Measurements from ENCODE around the gene RNF32. TPM values are rescaled to one million over a fixed set of nuclear protein-coding genes. Genes with fewer than 3 reads are reported as not detected.

RNF32 gene
- total RNA-seq, 4 donors from 2014 or later: 1.3 to 3.8 (median 2.1) TPM; not detected in 1

DNA sequence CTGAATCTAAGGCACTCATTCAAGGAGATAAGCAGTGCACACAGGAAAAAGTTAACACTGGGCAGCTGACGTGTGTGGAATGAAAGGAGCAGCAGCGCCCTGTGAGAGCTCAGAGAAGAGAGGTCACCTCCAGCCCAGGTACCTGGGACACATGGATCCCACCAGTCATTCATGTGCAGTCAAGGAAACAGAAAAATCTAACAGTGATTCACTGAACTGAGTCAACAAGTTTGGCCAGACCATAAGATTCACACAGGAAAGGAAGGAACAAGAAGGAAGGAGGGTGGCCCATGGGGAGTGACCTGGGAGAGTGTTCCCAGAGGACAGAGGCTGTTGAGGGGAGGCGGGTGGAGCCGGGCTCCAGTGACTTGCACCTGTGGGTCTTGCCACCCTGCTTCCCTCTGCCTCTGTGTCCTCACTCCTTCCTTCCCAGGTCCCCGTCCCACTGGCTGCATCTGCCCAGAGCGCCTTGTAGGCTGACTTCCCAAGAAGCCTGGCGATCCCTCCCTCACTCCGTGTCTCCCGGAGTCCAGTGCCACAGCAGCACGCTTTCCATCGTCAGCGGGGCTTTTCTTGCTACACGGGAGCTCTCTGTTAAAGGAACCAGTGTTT lies 27.7 kb downstream of the RNF32 start:
- no peaks in the 10 kb centered on the region for H3K9me3 ChIP-seq
- TF ChIP-seq CTCF (IDR thresholded peaks at IDR 0.05): no peak
- TF ChIP-seq POLR2A (IDR thresholded peaks at IDR 0.05): no peak
- H3K27me3 ChIP-seq: no peaks in the 10 kb centered on the region
- DNase-seq: no peak
- H3K4me1 ChIP-seq: peaks cover 0 to 6% (median 0%) of the 10 kb centered on the region in 4 donors
- H3K36me3 ChIP-seq: no peaks in the 10 kb centered on the region
- no peak overlapping the region for H3K4me3 ChIP-seq
- H3K27ac ChIP-seq: no peak overlapping the region

DNA sequence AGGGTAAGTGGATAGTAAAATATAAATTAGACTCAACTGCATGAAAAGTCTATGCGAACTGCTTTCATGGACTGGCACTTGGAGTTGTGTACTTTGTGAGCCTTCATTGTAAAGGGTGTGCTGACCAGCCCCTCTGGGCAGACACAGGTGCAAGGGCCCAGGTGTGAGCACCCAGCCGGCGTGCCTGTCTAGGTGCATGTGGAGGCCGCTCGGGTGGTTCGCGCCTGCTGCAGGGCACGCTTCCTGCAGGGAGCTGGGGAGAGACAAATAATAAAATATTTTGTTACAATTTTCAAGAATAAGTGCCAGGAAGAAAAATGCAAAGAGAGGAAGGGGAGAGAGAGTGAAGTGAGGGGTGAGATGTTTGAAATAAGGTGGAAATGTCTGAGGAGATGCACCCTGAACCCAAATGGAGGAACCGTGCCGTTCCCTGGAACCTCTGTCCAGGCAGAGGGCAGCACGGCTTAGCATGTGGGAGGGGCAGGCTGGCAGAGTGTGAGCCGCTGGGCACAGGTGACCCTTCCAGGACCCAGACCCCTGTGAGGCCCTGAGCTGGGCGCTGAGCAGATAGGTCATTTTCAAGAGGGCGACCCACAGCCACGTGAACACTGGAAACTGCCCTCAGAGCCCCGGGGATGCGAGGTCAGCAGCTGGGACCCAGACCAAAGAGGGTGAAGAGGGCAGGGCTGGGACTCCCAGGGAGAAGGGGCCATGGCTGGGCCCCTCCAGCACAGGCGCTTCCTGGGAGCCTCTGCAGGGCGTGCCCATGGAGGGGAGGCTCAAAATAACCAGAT lies 28.7 kb downstream of the RNF32 start:
- no peaks in the 10 kb centered on the region for H3K36me3 ChIP-seq
- no peak for TF ChIP-seq POLR2A (IDR thresholded peaks at IDR 0.05)
- TF ChIP-seq CTCF (IDR thresholded peaks at IDR 0.05): no peak
- no peak overlapping the region for H3K27ac ChIP-seq
- no peaks in the 10 kb centered on the region for H3K9me3 ChIP-seq
- H3K27me3 ChIP-seq: no peaks in the 10 kb centered on the region
- no peak for DNase-seq
- no peak overlapping the region for H3K4me3 ChIP-seq
- peaks cover 0 to 6% (median 0%) of the 10 kb centered on the region in 4 donors for H3K4me1 ChIP-seq

GRCh38 chr7:156673454-156673853 lies 32.9 kb downstream of the RNF32 start:
- TF ChIP-seq POLR2A (IDR thresholded peaks at IDR 0.05): no peak
- TF ChIP-seq CTCF (IDR thresholded peaks at IDR 0.05): no peak
- peaks cover 0 to 15% (median 0%) of the 10 kb centered on the region in 3 donors for H3K36me3 ChIP-seq

DNA sequence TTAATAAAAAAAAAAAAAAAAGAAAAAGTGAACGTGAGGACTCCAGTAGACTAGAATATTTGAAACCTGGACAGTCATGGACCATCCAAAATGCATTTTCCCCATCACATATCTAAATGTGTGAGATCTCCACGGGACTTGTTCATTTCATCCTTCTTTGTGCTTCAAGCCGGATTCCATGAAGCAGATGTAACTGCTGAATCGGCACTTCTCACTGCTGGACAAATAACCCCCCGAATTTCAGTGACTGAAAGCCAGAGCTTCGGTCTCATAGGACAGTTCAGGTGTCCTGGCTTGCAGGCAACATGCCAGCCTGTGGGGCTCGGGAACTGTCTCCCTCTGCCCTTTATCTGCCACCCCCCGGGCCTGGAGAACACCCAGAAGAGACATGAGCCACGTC lies 33.3 kb downstream of the RNF32 start:
- H3K27me3 ChIP-seq: no peaks in the 10 kb centered on the region
- DNase-seq: no peak
- no peak overlapping the region for H3K4me3 ChIP-seq
- no peak overlapping the region for H3K27ac ChIP-seq
- no peaks in the 10 kb centered on the region for H3K9me3 ChIP-seq
- H3K4me1 ChIP-seq: no peaks in the 10 kb centered on the region
- TF ChIP-seq CTCF (IDR thresholded peaks at IDR 0.05) (no peak), POLR2A (IDR thresholded peaks at IDR 0.05) (no peak)
- peaks cover 0 to 15% (median 0%) of the 10 kb centered on the region in 3 donors for H3K36me3 ChIP-seq

More at GRCh38 chr7:156673454-156673853, 32.9 kb downstream of the RNF32 start:
- H3K4me3 ChIP-seq: no peak overlapping the region
- H3K27ac ChIP-seq: no peak overlapping the region
- no peaks in the 10 kb centered on the region for H3K27me3 ChIP-seq
- DNase-seq: no peak
- no peaks in the 10 kb centered on the region for H3K9me3 ChIP-seq
- H3K4me1 ChIP-seq: no peaks in the 10 kb centered on the region

GRCh38 chr7:156675721-156676120 lies 35.1 kb downstream of the RNF32 start:
- TF ChIP-seq POLR2A (IDR thresholded peaks at IDR 0.05) (no peak), CTCF (IDR thresholded peaks at IDR 0.05) (no peak)
- Histone ChIP-seq H3K36me3 (peaks cover 0 to 15% (median 0%) of the 10 kb centered on the region in 3 donors), H3K4me3 (no peak overlapping the region), H3K9me3 (no peaks in the 10 kb centered on the region), H3K27me3 (no peaks in the 10 kb centered on the region), H3K27ac (no peak overlapping the region), H3K4me1 (no peaks in the 10 kb centered on the region)
- no peak for DNase-seq

All from Peyer's patch (tissue), 4 donors.